Measurements from ENCODE around the gene KCTD15.

DNA sequence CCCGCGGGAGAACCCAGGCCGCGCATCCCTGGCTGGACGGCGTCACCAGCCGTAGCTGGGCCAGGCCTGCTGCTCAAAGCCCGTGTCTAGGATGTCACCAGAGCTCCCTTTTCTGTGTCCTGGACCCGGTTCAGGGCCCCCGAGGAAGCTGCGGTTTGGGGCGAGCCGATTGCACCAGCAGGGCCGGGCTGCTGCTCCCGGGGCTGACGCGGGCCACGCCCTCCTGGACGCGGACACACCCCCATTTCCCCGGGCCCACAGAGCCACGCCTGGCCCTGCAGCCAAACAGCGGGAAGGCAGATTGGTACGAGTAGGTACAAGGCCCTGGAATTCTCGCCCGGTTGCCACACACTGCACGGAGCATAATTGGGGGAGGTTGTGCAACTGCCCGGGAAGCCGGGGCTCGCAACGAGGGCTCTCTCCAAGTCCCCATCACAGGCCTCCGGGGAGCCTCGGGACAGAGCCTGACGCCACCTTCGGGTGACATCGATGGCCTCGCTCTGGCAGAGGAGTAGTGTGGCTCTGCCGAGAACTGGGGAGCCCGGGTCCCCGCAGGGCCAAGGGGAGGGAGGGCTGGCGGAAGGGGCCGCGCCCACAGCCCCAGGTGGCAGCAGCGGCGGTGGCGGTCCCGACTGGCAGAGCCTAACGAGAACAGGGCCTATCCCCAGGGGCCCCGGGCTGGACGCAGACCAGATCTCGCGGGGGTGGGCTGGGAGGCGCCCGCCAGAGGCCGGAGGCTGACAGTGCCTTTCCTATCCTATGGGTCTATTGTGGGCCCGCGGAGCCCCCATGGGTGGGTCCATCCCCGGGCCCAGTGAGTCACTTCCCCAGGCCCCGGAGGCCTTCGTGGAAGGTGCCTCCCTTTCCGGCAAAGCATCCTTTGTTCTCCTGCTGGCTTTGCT lies 23.5 kb downstream of the KCTD15 start:
- TF ChIP-seq, protein P1, sequence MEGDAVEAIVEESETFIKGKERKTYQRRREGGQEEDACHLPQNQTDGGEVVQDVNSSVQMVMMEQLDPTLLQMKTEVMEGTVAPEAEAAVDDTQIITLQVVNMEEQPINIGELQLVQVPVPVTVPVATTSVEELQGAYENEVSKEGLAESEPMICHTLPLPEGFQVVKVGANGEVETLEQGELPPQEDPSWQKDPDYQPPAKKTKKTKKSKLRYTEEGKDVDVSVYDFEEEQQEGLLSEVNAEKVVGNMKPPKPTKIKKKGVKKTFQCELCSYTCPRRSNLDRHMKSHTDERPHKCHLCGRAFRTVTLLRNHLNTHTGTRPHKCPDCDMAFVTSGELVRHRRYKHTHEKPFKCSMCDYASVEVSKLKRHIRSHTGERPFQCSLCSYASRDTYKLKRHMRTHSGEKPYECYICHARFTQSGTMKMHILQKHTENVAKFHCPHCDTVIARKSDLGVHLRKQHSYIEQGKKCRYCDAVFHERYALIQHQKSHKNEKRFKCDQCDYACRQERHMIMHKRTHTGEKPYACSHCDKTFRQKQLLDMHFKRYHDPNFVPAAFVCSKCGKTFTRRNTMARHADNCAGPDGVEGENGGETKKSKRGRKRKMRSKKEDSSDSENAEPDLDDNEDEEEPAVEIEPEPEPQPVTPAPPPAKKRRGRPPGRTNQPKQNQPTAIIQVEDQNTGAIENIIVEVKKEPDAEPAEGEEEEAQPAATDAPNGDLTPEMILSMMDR (conservative IDR thresholded peaks at IDR 0.05): no peak
- TF ChIP-seq ZFX (IDR thresholded peaks at IDR 0.05): no peak

All from C4-2B (cell line).